Adrenal gland (tissue), 12 donors: Measurements from ENCODE around the gene ZYX. TPM values are rescaled to one million over a fixed set of nuclear protein-coding genes. Genes with fewer than 3 reads are reported as not detected.

Source experiments
- DNase-seq, 7 donors: peaks; one replicate each; pipeline ENCODE4 v3.0.0-alpha.2; 2019 to 2020
- H3K27ac ChIP-seq, 5 donors: fragments of 200-600 bp; sonication (generic) in 4 of 5; 1 replicate in 3 of 5; 2 replicates in 2 of 5; pipeline versions ENCODE4 v1.5.1 to v1.8.0; 2016 to 2020; ENCODE audit warnings: mild to moderate bottlenecking in 1 of 5
- H3K27me3 ChIP-seq: fragments of 200-600 bp; 2 replicates; pipeline ENCODE4 v1.8.0; 2021
- H3K36me3 ChIP-seq, 2 donors: fragments of 200-600 bp; replicated peaks in 1 of 2; 1 replicate in 1 of 2; 2 replicates in 1 of 2; pipeline versions ENCODE4 v1.5.1 to v1.8.0; 2018 to 2022
- H3K4me1 ChIP-seq, 2 donors: fragments of 200-600 bp; replicated peaks in 1 of 2; 1 replicate in 1 of 2; 2 replicates in 1 of 2; pipeline versions ENCODE4 v1.5.1 to v1.8.0; 2018 to 2021
- H3K4me3 ChIP-seq, 4 donors: fragments of 200-600 bp; sonication (generic) in 3 of 4; one replicate each; pipeline ENCODE4 v1.5.1; 2016 to 2018
- H3K9me3 ChIP-seq, 3 donors: fragments of 200-600 bp; sonication (generic) in 1 of 3; replicated peaks in 1 of 3; 1 replicate in 2 of 3; 2 replicates in 1 of 3; pipeline versions ENCODE4 v1.5.1 to v1.8.0; 2016 to 2021
- POLR2A ChIP-seq, 2 donors: fragments of 450-650 bp; IDR thresholded peaks; one replicate each; pipeline ENCODE4 v1.6.1; 2017; ENCODE audit warnings: antibody characterized with exemption in 2 of 2, mild to moderate bottlenecking in 2 of 2, moderate library complexity in 1 of 2
- WGBS, 4 donors: extraction: QIAGEN DNeasy Blood & Tissue Kit in 2 of 4; methylation state at CpG; one replicate each; pipeline versions ENCODE4 v1.1.5 to v1.1.7; 2013 to 2017; 5-methylcytosine and 5-hydroxymethylcytosine counted together
- intact Hi-C, 2 donors: fragments of 100-400 bp; cut with DNase I; formaldehyde crosslinking; loops; one replicate each; pipeline versions ENCODE4 v1.14.1 to v1.15.0; 2022 to 2023
- microRNA-seq, 3 donors: library from miRNA; unstranded; fragments of <30 nt; microRNA quantifications; one replicate each; pipeline ENCODE4, GENCODE V29; 2017 to 2020
- polyA plus RNA-seq, 3 donors: library from polyadenylated mRNA; stranded (reverse); fragments of 200-250 nt in 2 of 3; fragments of 350-450 nt in 1 of 3; fragmentation: Illumina TruSeq in 1 of 3; extraction: RNeasy Lipid Tissue Mini Kit (QIAGEN cat#74804) in 1 of 3; gene quantifications; one replicate each; pipeline ENCODE4 v1.2.3, GENCODE V29; 2013 to 2014
- small RNA-seq, 2 donors: library from RNA; depleted of rRNA; stranded (forward); fragments of <200 nt; gene quantifications; one replicate each; pipeline ENCODE3, GENCODE V24; 2016
- total RNA-seq, 9 donors: library from RNA; depleted of rRNA in 4 of 9; stranded (reverse); fragments of >200 nt in 4 of 9; fragments of 120-200 nt in 1 of 9; fragmentation: NEBNext Ultra II Directional in 1 of 9; extraction: Animal tissue kit (Norgen Biotek cat#: 25700) in 1 of 9; gene quantifications; one replicate each; pipeline versions ENCODE4 v1.1.0 to v1.2.4, GENCODE V29; 2013 to 2023
- TF ChIP-seq, protein P1 (sequence below), 6 experiments: fragments of 450-650 bp in 4 of 6; fragments of 200-600 bp in 2 of 6; sonication (generic) in 1 of 6; IDR thresholded peaks; 1 replicate in 5 of 6; 2 replicates in 1 of 6; pipeline versions ENCODE4 v1.5.1 to v1.8.0; 2016 to 2021; ENCODE audit warnings: antibody characterized with exemption in 6 of 6, mild to moderate bottlenecking in 2 of 6, moderate library complexity in 1 of 6
- donor health status: healthy with polysubstance abuse.
- donor health status: Bipolar disorder and iron deficiency.
- donor health status: DM: yes; HTN: yes; CAD: no.
- donor health status: DM: no; HTN: no; CAD: no.
- donor health status: DM: no; HTN: no; CAD: no.
- donor health status: DM: yes; HTN: yes; CAD: no.

ZYX gene
- total and polyA plus RNA-seq, 12 donors = 5.0 to 152 (median 77.1) TPM

DNA sequence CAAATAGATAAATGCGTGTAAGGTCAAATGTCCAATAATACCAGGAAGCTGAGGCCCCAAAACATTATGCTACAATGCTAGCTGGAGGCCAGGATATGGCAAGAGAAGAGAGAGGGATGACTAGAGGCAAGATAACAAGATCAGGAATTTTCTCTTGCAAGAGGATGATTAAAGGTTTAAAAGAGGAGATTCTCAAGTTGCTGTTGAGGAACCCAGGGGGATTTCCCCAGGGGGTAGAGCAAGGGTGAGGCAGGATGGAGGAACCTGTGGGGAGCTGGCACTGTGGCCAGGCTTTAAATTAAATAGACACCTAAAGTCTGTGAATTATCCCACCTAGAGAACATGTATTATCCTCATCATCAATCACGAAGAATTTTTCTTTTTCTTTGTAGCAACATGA, 58.7 kb downstream of the ZYX start:
- Histone ChIP-seq H3K36me3 (no peaks in the 10 kb centered on the region), H3K27ac (no peak overlapping the region), H3K9me3 (no peaks in the 10 kb centered on the region), H3K4me1 (no peaks in the 10 kb centered on the region), H3K27me3 (no peaks in the 10 kb centered on the region), H3K4me3 (no peak overlapping the region)
- no peak for TF ChIP-seq POLR2A (IDR thresholded peaks at IDR 0.05)
- TF ChIP-seq, protein P1, sequence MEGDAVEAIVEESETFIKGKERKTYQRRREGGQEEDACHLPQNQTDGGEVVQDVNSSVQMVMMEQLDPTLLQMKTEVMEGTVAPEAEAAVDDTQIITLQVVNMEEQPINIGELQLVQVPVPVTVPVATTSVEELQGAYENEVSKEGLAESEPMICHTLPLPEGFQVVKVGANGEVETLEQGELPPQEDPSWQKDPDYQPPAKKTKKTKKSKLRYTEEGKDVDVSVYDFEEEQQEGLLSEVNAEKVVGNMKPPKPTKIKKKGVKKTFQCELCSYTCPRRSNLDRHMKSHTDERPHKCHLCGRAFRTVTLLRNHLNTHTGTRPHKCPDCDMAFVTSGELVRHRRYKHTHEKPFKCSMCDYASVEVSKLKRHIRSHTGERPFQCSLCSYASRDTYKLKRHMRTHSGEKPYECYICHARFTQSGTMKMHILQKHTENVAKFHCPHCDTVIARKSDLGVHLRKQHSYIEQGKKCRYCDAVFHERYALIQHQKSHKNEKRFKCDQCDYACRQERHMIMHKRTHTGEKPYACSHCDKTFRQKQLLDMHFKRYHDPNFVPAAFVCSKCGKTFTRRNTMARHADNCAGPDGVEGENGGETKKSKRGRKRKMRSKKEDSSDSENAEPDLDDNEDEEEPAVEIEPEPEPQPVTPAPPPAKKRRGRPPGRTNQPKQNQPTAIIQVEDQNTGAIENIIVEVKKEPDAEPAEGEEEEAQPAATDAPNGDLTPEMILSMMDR (IDR thresholded peaks at IDR 0.05) = no peak
- 69 to 83% (median 74%) methylated on average over 2 of the region's 2 CpGs for WGBS, 4 donors
- intact Hi-C loops = no loop called here
- no peak for DNase-seq

Small RNA genes lying within 50 kb of the gene (microRNA-seq; reads per million reads assigned to microRNA genes)
- gene MIR6892 = 0.38 to 2.0 (median 0.45) reads per million in 3 donors

Small RNA genes lying within 50 kb of the gene (small RNA-seq; reads per million reads assigned to genes)
- gene MIR6892 = 0.17 to 0.24 reads per million in 2 donors

Other genes starting within 250 kb of the ZYX start
- not detected for gene PIP, start 249.3 kb upstream of the ZYX start, total RNA-seq
- not detected for gene PIP, start 249.3 kb upstream of the ZYX start, polyA plus RNA-seq
- gene TAS2R39, start 197.9 kb upstream of the ZYX start, total RNA-seq = not detected
- not detected for gene TAS2R39, start 197.9 kb upstream of the ZYX start, polyA plus RNA-seq
- gene TAS2R40, start 159.3 kb upstream of the ZYX start, total RNA-seq = not detected
- not detected for gene TAS2R40, start 159.3 kb upstream of the ZYX start, polyA plus RNA-seq
- 100 to 1,000 TPM; 155 to 333 (median 210) TPM for gene GSTK1, start 117.9 kb upstream of the ZYX start, total RNA-seq
- gene GSTK1, start 117.9 kb upstream of the ZYX start, polyA plus RNA-seq = 100 to 1,000 TPM; 173 to 240 (median 229) TPM
- 1 to 10 TPM in 7 of 9 donors, under 1 TPM in 2; 0.54 to 4.8 (median 2.4) TPM for gene TMEM139, start 96.4 kb upstream of the ZYX start, total RNA-seq
- 1 to 10 TPM; 1.9 to 7.5 (median 3.9) TPM for gene TMEM139, start 96.4 kb upstream of the ZYX start, polyA plus RNA-seq
- 10 to 100 TPM in 7 of 9 donors, 1 to 10 TPM in 2; 8.9 to 25.4 (median 13.4) TPM for gene CASP2, start 93.0 kb upstream of the ZYX start, total RNA-seq
- gene CASP2, start 93.0 kb upstream of the ZYX start, polyA plus RNA-seq = 10 to 100 TPM in 1 of 3 donors, 1 to 10 TPM in 2; 4.6 to 16.1 (median 5.3) TPM
- gene CLCN1, start 65.2 kb upstream of the ZYX start, total RNA-seq = under 1 TPM in 2 of 9 donors, not detected in 7; under 0.01 to 0.18 TPM
- gene CLCN1, start 65.2 kb upstream of the ZYX start, polyA plus RNA-seq = under 1 TPM in 2 of 3 donors, not detected in 1; 0.07 to 0.32 TPM
- gene FAM131B, start 18.6 kb upstream of the ZYX start, total RNA-seq = 1 to 10 TPM in 2 of 9 donors, under 1 TPM in 7; 0.10 to 1.7 (median 0.57) TPM
- under 1 TPM; 0.20 to 0.40 (median 0.29) TPM for gene FAM131B, start 18.6 kb upstream of the ZYX start, polyA plus RNA-seq
- 1 to 10 TPM in 1 of 9 donors, under 1 TPM in 5, not detected in 3; 0.14 to 1.3 (median 0.51) TPM for gene EPHA1, start 27.5 kb downstream of the ZYX start, total RNA-seq
- gene EPHA1, start 27.5 kb downstream of the ZYX start, polyA plus RNA-seq = 1 to 10 TPM in 1 of 3 donors, under 1 TPM in 2; 0.07 to 1.2 (median 0.40) TPM
- gene TAS2R60, start 62.1 kb downstream of the ZYX start, total RNA-seq = under 1 TPM in 1 of 9 donors, not detected in 8; 0.42 TPM
- gene TAS2R60, start 62.1 kb downstream of the ZYX start, polyA plus RNA-seq = not detected
- under 1 TPM in 1 of 9 donors, not detected in 8; 0.28 TPM for gene TAS2R41, start 96.5 kb downstream of the ZYX start, total RNA-seq
- not detected for gene TAS2R41, start 96.5 kb downstream of the ZYX start, polyA plus RNA-seq
- gene CTAGE15, start 190.5 kb downstream of the ZYX start, total RNA-seq = under 1 TPM in 1 of 9 donors, not detected in 8; 0.22 TPM
- gene CTAGE15, start 190.5 kb downstream of the ZYX start, polyA plus RNA-seq = under 1 TPM in 1 of 3 donors, not detected in 2; 0.09 TPM
- gene TCAF2, start 239.6 kb downstream of the ZYX start, total RNA-seq = 1 to 10 TPM; 1.2 to 8.9 (median 2.7) TPM
- 1 to 10 TPM; 1.1 to 2.3 (median 1.8) TPM for gene TCAF2, start 239.6 kb downstream of the ZYX start, polyA plus RNA-seq